ENCODE results near the gene AK4.
"Not testable (repeated sequence)": the region's sequence is repeated elsewhere in the genome, so short reads cannot be mapped to it uniquely, and the experiment has no call there.

The AK4 gene

GRCh38 chr1:65150583-65151263 lies 2.7 kb downstream of the AK4 start:
- no peak for DNase-seq

GRCh38 chr1:65151641-65152040 lies 3.6 kb downstream of the AK4 start:
- no peak for DNase-seq

DNA sequence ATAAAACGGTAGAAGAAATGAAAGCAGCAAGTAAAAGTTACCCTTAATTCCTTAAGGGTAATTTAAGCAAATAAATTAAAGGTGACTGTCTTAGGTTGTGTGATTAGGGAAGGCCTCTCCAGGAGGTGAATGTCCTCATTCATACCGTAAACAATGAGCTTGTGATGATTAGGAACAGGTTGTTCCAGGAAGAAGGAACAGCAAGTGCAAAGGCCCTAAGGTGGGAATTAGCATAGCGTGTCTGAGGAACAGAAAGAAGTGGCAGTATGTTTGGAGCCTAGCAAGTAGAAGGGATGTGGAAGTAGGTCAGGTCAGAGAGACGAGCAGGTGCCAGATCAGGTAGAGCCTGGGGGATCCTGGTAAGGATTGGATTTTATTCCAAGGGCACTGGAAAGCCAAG lies 5.6 kb downstream of the AK4 start:
- no peak for DNase-seq

GRCh38 chr1:65156910-65157545 lies 9.0 kb downstream of the AK4 start:
- no peak for DNase-seq

- DNase-seq, result no peak
Measured at GRCh38 chr1:65157546-65157941, 9.5 kb downstream of the AK4 start.

DNA sequence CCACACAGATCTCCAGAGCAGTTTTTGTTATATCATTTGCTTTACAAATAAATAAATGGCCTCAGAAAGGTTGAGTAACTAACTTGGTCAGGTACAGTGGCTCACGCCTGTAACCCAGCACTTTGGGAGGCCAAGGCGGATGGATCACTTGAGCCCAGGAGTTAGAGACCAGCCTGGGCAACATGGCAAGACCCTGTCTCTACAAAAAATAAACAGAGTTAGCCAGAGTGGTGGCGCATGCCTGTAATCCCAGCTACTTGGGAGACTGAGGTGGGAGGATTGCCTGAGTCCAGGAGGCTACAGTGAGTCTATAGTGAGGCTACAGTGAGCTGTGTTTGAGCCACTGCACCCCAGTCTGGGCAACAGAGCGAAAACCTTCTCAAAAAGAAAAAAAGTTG lies 11.3 kb downstream of the AK4 start:
- not testable (repeated sequence) for DNase-seq

DNA sequence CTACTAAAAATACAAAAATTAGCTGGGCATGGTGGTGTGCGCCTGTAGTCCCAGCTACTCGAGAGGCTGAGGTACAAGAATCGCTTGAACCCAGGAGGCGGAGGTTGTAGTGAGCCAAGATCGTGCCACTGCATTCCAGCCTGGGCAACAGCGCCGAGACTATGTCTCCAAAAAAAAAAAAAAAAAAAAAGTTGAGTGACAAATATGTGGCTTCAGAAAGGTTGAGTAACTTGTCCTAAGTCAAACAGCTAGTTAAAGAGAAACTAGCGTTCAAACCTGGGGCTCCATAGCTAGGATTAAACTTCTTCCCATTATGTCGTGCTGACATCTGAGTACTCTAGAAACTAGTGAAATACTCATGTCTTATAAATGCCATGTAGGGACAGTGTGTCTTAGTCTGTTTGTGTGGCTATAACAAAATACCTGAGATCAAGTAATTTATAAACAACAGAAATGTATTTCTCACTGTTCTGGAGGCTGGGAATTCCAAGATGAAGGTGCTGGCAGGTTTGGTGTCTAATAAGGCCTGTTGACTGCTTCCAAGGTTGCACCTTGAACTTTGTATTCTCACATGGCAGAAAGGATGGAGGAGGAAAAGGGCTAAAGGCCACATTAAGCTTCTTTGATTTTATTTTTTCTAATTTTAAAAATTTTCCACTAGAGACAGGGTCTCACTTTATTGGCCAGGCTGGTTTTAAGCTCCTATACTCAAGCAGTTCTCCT lies 12.0 kb downstream of the AK4 start:
- DNase-seq, result no peak

- DNase-seq, result peak; percentile 39
Measured at GRCh38 chr1:65163201-65163805, 15.3 kb downstream of the AK4 start.

DNA sequence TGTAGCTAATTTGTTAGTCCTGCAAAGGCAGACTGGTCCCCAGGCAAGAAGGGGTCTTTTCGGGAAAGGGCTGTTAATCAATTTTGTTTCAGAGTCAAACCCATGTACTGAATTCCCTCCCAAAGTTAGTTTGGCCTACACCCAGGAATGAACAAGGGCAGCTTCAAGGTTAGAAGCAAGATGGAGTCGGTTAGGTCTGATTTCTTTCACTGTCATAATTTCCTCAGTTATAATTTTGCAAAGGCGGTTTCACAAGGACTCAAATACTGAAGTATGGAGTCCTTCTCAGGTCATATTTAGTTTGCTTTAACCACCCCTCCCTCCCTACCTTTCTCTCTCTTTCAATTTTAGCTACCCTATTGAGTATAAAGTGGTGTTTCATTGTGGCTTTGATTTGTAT lies 16.1 kb downstream of the AK4 start:
- not testable (repeated sequence) for DNase-seq

GRCh38 chr1:65164633-65165032 lies 16.6 kb downstream of the AK4 start:
- DNase-seq, result no peak

DNA sequence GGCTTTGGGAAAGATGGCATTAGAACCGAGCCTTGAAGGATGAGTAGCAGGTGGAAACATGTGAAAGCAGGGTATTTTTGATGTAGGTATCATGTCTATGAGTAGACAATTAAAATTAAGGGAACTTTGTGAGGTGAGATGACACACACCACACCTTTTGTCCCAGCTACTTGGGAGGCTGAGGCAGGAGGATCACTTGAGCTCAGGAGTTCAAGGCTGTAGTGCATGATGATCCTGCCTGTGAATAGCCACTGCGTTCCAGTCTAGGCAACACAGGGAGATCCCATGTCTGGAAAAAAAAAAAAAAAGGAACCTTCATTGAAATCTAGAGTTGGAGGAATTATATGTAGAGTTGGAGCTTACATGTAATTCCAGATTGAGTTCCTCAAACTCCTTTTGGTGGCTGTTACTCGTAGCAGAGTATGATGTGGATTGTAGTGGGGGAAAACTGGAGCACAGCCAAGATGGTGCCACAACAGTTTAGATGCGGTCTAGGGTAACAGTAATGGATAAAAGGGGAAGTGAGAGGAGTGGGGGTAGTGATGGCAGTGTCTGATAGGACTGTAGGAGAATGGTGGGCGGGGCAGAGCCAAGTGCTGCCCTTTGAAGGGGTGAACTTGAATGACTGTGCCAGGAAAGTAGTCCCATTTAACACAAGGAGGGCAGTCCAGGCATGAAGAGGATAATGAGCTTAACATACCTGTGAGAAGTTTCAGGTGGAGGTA lies 17.4 kb downstream of the AK4 start:
- DNase-seq, result no peak

GRCh38 chr1:65166572-65167305 lies 18.7 kb downstream of the AK4 start:
- DNase-seq, result no peak

DNA sequence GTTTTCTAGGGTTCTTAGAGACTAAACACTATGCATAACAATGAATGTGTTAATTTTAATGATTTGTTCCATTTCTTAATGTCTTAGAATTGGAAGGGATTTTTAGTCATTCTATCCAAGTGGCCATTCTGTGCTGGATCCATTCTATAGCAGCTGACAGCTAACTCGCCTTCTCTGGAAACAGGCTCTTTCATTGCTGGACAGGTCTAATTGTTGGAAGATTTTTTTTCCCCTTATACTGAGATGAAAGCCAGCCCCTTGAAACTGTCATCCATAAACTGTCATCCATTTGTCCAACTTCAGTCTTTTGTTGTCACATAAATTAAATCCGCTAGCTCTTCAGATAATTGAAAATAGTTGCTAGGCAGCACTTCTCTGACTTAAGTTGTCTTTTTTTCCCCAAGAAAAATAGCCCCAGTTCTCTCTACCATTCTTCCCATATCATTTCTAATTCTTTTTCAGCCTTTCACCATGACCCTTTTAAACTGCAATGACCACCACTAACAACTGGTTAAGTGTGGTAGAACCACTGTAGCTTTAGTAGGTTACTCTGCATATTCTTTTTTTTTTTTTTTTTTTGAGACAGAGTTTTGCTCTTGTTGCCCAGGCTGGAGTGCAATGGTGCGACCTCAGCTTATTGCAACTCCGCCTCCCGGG lies 19.7 kb downstream of the AK4 start:
- DNase-seq, result no peak

DNA sequence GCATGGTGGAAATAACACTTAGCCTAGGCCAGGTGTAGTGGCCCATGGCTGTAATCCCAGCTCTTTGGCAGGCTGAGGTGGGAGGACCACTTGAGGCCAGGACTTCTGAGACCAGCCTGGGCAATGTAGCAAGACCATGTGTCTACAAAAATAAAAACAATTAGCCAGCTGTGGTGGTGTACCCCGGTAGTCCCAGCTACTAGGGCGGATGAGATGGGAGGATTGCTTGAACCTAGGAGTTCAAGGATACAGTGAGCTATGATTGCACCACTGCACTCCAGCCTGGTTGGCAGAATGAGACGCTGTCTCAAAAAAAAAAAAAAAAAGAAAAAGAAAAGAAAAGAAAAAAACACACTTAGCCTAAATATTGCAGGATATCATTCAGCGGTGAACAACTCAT lies 20.9 kb downstream of the AK4 start:
- no peak for DNase-seq

GRCh38 chr1:65170511-65171142 lies 22.6 kb downstream of the AK4 start:
- no peak for DNase-seq

DNA sequence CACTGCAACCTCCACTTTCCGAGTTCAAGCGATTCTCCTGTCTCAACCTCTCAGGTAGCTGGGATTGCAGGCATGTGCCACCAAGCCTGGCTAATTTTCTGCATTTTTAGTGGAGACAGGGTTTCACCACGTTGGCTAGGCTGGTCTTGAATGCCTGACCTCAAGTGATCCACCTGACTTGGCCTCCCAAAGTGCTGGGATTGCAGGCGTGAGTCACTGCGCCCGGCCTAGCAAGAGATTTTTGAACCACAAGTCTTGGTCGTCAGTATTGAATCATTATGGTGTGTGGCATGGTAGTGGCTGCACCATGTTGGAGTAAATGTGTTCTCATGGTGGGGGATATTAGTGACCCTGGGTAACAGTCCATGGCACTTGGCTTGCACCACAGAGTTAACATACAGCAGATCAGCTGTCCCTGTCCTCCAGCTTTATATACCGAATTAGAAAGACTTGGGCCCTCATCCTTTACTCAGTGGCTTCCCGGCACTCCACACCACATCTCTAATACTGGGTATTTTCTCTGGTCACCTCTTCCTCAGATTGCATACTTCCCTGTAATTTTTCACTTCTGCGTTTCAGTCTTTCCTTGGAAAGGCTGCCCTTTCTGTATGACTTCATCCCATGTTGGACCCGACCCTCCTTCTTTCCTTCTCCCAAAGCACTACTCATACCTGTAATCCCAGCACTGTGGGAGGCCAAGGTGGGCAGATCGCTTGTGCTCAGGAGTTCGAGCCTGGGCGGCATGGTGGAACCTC lies 25.1 kb downstream of the AK4 start:
- DNase-seq, result no peak

DNA sequence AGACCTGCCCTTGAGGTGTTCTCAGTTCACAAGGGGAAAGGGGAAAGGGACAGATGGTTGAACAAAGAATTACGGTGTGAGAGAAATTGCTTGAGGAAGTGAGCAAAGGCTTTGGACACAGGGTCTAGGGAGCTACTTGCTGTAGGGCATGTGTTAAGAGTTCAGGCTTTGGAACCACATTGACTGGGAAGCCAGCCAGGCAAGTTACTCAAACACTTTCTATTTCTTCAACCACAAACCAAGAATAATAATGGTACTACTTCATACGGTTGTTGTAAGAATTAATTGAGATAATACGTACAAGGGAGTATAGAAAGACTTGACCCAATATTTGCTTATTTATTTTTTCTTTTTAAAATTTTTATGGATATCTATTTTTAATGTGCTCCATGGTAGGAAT lies 26.6 kb downstream of the AK4 start:
- DNase-seq, result peak; percentile 94

DNA sequence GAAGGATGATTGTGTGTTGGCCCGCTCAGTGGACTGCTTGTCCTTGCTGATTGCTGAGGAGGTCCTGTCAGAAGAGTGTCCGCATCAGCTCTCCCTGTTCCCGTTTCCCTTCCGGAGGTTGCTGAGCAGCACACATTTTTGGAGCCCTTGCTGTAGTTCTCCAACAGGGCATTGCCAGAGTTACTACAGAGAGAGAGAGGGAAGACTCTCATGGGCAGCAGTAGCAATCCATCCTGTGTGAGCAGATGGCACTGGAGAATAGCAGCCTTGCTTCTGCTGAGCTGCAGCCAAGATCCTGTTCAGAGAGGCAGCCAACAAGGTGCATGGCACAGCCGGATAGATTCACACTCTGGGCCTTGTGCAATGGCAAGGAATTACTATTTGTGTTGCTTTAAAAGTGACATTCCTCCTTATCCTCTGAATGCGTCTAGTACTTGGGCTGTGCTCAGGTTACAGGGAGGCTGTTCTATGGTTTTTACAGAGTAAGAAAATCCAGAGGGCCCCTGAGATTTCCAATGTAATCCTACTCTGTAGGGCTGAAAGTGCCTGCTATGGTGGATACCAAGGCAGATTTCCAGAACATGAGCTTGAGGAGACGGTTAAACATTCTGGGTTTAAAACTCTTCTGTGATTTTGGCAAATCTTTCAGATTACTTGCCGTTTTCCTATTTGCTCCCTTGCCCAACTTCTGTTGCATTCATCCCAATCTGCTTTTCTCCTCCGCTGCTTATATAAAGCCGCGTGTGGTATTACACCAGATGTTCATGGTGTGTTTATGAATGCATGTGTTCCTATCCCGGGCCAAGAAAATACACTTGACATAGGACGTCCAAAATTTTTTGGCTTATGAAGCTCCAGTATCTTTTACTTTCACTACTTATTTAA lies 27.4 kb downstream of the AK4 start:
- no peak for DNase-seq

- DNase-seq, result no peak
Measured at GRCh38 chr1:65176056-65176450, 28.1 kb downstream of the AK4 start.

GRCh38 chr1:65176591-65176990 lies 28.6 kb downstream of the AK4 start:
- no peak for DNase-seq

All from NCI-H226 (cell line).